HG02885 (cell line): ENCODE results near the gene RNGTT.
A peak's percentile ranks its signal among the peaks of the same experiment; 100 is the strongest.

Experiments
- ATAC-seq: cut with Tn5 transposase; IDR thresholded peaks from one replicate; pipeline ENCODE4 v1.9.1; 2021; ENCODE audit warnings: mild to moderate bottlenecking; ENCODE audit not compliant: unreplicated experiment, poor library complexity

RNGTT gene

GRCh38 chr6:88677356-88677755 is 286.1 kb downstream of the RNGTT start:
- ATAC-seq = no peak

DNA sequence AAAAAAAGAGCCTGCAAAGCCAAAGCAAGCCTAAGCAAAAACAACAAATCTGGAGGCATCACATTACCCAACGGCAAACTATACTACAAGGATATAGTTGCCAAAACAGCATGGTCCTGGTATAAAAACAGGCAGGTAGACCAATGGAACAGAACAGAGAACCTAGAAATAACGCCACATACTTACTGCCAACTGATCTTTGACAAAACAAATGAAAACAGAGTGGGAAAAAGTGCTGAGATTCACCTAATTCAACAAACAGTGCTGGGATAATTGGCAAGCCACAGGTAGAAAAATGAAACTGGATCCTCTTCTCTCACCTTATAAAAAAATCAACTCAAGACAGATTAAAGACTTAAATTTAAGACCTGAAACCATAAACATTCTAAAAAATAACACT is 291.8 kb downstream of the RNGTT start:
- ATAC-seq = no peak

DNA sequence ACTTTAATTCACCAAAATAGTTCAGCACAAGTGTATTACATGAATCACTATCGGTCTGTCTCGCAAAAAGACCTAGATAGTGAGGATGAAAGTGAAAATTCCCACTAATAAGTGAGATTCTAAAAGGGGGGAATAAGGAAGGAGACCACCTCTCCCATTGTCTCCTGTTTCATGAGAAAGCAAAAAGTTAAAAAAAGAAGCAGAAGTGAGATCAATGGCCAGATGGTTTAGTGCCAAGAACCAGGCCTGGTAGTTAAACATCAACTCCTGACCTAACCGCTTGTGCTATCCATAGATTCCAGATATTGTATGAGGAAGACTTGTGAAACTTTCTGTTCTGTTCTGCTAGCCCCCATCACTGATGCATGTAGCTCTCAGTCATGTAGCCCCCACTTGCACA is 293.0 kb downstream of the RNGTT start:
- ATAC-seq = no peak

DNA sequence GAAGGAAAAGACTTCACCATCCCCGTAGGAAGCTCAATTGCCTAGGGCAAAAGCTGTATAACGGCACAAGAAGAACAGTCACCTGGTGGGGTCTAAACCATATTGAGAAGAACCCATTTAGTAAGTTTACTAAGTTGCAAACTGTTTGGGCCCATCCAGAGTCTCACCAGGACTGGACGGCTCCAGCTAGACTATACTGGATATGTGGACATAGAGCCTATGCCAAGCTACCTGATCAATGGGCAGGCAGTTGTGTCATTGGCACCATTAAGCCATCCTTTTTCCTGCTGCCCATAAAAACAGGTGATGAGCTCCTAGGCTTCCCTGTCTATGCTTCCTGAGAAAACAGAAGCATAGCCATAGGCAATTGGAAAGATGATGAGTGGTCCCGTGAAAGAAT is 293.9 kb downstream of the RNGTT start:
- no peak for ATAC-seq

DNA sequence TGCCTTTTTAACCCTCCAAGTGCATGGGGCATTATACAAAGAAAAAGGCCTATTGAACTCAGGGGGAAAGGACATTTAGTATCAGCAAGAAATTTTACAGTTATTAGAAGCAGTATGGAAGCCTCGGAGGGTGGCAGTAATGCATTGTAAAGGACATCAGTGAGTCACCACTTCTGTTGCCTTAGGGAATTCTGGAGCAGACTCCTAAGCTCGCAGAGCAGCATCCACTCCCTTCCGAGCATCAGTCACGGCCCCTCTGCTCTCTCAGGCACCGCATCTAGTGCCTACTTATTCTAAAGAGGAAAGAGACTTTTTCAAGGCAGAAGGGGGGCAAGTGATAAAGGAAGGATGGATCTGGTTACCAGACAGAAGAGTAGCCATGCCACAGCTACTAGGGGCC is 296.5 kb downstream of the RNGTT start:
- ATAC-seq = no peak

- no peak for ATAC-seq
Observed at GRCh38 chr6:88665131-88665530, 298.3 kb downstream of the RNGTT start.

- ATAC-seq = no peak
Observed at GRCh38 chr6:88663801-88664200, 299.6 kb downstream of the RNGTT start.

DNA sequence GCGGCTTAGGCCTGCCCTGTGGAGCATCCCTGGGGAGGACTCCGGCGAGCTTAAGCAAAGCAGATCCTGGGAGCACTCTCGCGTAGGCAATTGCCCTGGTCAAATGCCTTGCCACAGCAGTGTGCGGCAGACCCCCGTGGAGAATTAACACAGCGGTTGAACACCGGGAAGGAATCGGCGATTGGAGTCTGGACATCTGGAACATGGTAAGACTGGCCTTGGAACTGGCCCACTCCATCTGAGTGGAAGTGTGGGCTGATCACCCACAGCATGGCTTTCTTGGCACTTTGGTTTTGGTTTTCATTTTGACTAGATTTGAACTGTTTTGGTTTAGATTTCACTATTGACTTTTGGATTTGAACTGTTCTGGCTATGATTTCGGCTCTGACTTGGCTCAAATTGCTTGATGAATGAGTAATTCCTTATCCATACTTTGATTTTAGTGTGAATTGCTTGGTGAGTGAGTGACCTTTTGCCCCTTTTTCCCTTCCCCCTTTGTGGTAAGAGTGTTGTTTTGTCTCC is 300.7 kb downstream of the RNGTT start:
- ATAC-seq = peak; percentile 64

DNA sequence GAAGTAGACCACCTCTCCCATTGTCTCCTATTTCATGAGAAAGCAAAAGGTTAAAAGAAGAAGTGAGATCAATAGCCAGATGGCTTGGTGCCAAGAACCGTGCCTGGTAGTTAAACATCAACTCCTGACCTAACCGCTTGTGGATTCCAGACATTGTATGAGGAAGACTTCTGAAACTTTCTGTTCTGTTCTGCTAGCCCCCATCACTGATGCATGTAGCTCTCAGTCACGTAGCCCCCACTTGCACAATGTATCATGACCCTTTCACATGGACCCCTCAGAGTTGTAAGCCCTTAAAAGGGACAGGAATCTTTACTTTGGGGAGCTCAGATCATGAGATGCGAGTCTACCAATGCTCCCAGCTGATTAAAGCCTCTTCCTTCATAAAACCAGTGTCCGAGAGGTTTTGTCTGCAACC is 301.2 kb downstream of the RNGTT start:
- peak; percentile 42 for ATAC-seq

GRCh38 chr6:88661136-88661535 is 302.3 kb downstream of the RNGTT start:
- no peak for ATAC-seq

GRCh38 chr6:88655586-88655985 is 307.8 kb downstream of the RNGTT start:
- no peak for ATAC-seq

DNA sequence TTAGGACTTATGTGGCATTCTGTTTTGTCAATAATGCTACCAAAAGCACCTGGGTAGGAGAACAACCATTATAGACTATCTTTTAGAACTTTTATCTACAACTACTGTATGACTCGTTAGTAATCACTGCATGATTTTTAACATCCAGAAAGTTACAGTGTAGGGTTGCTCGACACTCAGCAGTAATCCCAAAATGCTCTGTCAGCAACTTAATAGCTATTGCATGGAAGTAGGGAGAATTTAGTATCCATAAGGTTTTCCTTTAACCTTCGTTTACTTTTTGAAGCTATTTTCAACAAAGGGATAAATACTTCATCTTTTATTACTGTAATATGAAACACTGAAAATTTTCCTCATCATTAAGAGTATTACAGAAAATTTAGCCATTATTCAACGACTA is 309.5 kb downstream of the RNGTT start:
- ATAC-seq = no peak

- no peak for ATAC-seq
Observed at GRCh38 chr6:88651400-88651799, 312.0 kb downstream of the RNGTT start.

- ATAC-seq = no peak
Observed at GRCh38 chr6:88650979-88651378, 312.4 kb downstream of the RNGTT start.

GRCh38 chr6:88650029-88650619 is 313.3 kb downstream of the RNGTT start:
- peak; percentile 97 for ATAC-seq

GRCh38 chr6:88641178-88641903 is 322.1 kb downstream of the RNGTT start:
- peak; percentile 95 for ATAC-seq

DNA sequence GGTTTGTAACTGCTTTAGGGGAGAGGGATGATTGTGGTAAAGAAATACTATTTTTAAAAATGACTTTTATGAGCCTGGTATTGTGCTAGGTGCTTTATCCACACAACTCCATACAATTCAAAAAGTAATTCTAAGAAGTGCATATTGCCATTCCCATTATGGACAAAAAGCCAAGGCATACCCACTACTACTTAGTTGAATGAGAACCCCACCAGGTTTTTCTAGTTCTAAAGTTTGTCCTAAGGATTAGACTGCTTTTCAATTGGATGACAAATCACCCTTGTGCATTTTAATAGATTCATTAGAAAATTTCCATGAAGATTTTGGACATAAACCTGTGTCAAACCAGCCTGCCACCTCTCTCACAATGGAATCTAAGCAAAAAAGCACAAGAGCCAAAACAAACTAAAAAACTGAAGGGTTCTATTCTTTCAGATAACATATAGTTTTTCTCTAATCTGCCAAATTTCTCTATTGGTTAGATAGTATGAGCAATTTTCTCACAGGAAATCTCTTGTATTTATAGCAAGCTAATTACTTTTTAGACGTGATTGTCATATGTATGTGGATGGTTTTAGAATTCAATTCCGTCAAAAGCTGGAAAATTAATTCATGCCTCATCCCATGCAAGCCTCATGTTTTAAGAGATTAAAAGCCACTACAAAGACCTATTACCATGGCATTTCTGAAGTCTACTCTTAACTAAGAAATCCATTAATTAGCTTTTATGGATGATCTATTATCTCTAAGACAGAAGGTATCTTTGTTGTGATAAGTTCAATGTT is 325.5 kb downstream of the RNGTT start:
- ATAC-seq = no peak

- no peak for ATAC-seq
Observed at GRCh38 chr6:88636871-88637270, 326.5 kb downstream of the RNGTT start.

- ATAC-seq = no peak
Observed at GRCh38 chr6:88633782-88634181, 329.6 kb downstream of the RNGTT start.

DNA sequence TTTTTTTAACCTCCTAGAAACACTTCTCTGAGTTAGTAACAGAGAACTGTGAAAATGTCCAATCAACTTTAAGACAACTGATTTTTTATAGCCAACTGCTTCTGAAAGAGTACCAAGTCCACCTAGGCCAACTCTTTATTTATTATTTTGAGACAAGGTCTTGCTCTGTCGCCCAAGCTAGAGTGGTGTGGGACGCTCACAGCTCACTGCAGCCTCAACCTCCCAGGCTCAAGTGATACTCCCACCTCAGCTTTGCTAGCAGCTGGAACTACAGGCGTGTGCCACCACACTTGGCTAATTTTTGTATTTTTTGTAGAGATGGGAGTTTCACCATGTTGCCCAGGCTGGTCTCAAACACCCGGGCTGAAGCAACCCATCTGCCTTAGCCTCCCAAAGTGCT is 331.6 kb downstream of the RNGTT start:
- no peak for ATAC-seq

GRCh38 chr6:88629838-88630494 is 333.5 kb downstream of the RNGTT start:
- ATAC-seq = no peak
